T-helper 17 cell (primary cell): ENCODE results near the gene SP100. TPM values are rescaled to one million over a fixed set of nuclear protein-coding genes. Genes with fewer than 3 reads are reported as not detected.
A peak's percentile ranks its signal among the peaks of the same experiment; 100 is the strongest.

Source experiments
- ATAC-seq: fragments of 150-1000 bp; cut with Tn5 transposase; 2 replicates; pipeline ENCODE4 v1.10.0; 2021; ENCODE audit warnings: mild to moderate bottlenecking, moderate library complexity
- DNase-seq, 3 donors: peaks; one replicate each; pipeline versions ENCODE4 v3.0.0 to v3.0.0-alpha.2; 2020 to 2021
- H3K9me3 ChIP-seq: one replicate; pipeline ENCODE4 v1.7.0; 2013; ENCODE audit warnings: low read length, mild to moderate bottlenecking; ENCODE audit not compliant: control insufficient read depth, poor library complexity, severe bottlenecking
- H3K27ac Mint-ChIP-seq: one replicate; pipeline ENCODE4 v1.8.0; 2022; ENCODE audit warnings: mild to moderate bottlenecking, moderate library complexity, mixed read lengths
- H3K27me3 Mint-ChIP-seq: one replicate; pipeline ENCODE4 v1.8.0; 2022; ENCODE audit warnings: mixed read lengths
- H3K36me3 Mint-ChIP-seq: one replicate; pipeline ENCODE4 v1.8.0; 2022; ENCODE audit warnings: low read depth, mixed read lengths
- H3K4me1 Mint-ChIP-seq: one replicate; pipeline ENCODE4 v1.8.0; 2022; ENCODE audit warnings: mild to moderate bottlenecking, mixed read lengths
- H3K4me3 Mint-ChIP-seq: one replicate; pipeline ENCODE4 v1.8.0; 2022; ENCODE audit warnings: mild to moderate bottlenecking, moderate library complexity, mixed read lengths
- total RNA-seq, 4 donors: library from RNA in 2 of 4; stranded (reverse) in 2 of 4; gene quantifications; one replicate each; pipeline ENCODE4 v1.2.3 and lab custom pipeline; 2022 to 2026

SP100 gene
- total RNA-seq, 2 donors from 2014 or later: 220 to 246 TPM

DNA sequence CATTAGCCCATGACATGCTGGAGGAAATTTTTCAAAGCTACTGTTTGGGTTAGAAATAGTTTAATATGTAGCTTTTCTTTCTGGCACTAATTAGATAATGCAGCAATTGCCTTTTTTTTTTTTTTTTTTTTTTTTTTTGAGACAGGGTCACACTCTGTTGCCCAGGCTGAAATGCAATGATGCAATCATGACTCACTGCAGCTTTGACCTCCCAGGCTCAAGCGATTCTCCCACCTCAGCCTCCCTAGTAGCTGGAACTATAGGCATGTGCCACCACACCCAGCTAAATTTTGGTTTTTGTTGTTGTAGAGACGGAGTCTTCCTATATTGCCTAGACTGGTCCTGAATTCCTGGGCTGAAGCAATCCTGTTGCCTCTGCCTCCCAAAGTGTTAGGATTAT, 136.2 kb downstream of the SP100 start:
- no peak overlapping the region for H3K27ac Mint-ChIP-seq
- H3K36me3 Mint-ChIP-seq: peaks cover 4% of the 10 kb centered on the region
- no peaks in the 10 kb centered on the region for H3K27me3 Mint-ChIP-seq
- ATAC-seq (no peak), DNase-seq (no peak)
- H3K4me1 Mint-ChIP-seq: peaks cover 4% of the 10 kb centered on the region
- no peak overlapping the region for H3K4me3 Mint-ChIP-seq
- H3K9me3 ChIP-seq: no peaks in the 10 kb centered on the region

GRCh38 chr2:230557065-230557464, 141.1 kb downstream of the SP100 start:
- H3K4me3 Mint-ChIP-seq: no peak overlapping the region
- ATAC-seq (no peak), DNase-seq (no peak)
- no peak overlapping the region for H3K27ac Mint-ChIP-seq
- peaks cover 4% of the 10 kb centered on the region for H3K36me3 Mint-ChIP-seq
- peaks cover 4% of the 10 kb centered on the region for H3K4me1 Mint-ChIP-seq
- H3K27me3 Mint-ChIP-seq: no peaks in the 10 kb centered on the region
- no peaks in the 10 kb centered on the region for H3K9me3 ChIP-seq

DNA sequence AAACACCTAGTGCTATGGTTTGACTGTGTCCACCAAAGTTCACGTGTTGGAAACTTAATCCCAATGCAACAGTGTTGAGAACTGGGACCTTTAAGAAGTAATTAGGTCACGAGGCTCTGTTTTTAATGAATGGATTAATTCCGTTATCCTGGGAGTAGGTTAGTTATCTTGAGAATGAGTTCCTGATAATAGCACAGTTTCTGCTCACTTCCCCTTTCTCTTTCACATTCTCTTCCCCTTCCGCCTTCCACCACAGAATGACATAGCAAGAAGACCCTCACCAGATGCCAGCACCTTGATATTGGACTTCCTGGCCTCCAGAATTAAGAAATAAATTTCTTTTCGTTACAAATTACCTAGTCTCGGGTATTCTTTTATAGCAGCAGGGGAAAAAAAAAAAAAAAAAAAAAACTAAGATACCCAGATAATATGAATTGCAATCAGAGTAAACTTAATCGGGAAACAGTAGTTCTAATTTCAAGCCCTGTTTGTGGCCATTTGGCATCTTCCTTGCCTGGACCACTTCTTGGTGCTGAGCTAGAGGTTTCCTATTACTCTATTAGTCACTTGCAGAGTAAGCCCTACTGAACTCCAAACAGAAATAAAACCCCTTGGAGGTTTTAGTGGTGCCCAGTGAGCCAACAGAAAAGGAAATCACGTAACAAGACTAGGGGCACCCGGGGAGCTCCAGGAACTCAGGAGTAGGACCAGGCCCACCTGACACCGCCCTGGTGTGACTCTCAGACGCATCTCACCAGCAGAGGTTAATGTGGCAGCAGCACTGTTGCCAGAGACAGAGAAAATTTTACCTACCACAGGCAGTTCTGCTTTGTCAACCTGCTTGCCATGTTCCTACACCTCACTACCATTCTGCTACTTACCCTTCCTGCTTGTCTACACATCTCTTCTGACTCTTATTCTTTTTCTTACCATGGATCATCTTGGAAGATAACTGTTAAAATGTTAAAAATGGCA, 149.1 kb downstream of the SP100 start:
- Mint-ChIP-seq H3K36me3 (no peaks in the 10 kb centered on the region), H3K4me1 (peaks cover 4% of the 10 kb centered on the region), H3K27me3 (no peaks in the 10 kb centered on the region), H3K4me3 (no peak overlapping the region), H3K27ac (peak overlapping the region; percentile 27)
- no peak for DNase-seq
- H3K9me3 ChIP-seq: no peaks in the 10 kb centered on the region
- ATAC-seq: no peak

- no peak overlapping the region for H3K27ac Mint-ChIP-seq
- peaks cover 4% of the 10 kb centered on the region for H3K4me1 Mint-ChIP-seq
- ATAC-seq: no peak
- H3K36me3 Mint-ChIP-seq: no peaks in the 10 kb centered on the region
- H3K4me3 Mint-ChIP-seq: no peak overlapping the region
- H3K27me3 Mint-ChIP-seq: no peaks in the 10 kb centered on the region
- no peak for DNase-seq
- no peaks in the 10 kb centered on the region for H3K9me3 ChIP-seq
These were observed 153.3 kb downstream of the SP100 start for GRCh38 chr2:230569298-230569697.

GRCh38 chr2:230570987-230571386, 155.0 kb downstream of the SP100 start:
- Mint-ChIP-seq H3K27me3 (no peaks in the 10 kb centered on the region), H3K27ac (no peak overlapping the region), H3K4me3 (no peak overlapping the region), H3K36me3 (no peaks in the 10 kb centered on the region), H3K4me1 (no peaks in the 10 kb centered on the region)
- H3K9me3 ChIP-seq: no peaks in the 10 kb centered on the region
- DNase-seq (no peak), ATAC-seq (no peak)

- no peak for DNase-seq
- no peak overlapping the region for H3K4me3 Mint-ChIP-seq
- H3K9me3 ChIP-seq: no peaks in the 10 kb centered on the region
- no peaks in the 10 kb centered on the region for H3K4me1 Mint-ChIP-seq
- H3K27ac Mint-ChIP-seq: no peak overlapping the region
- no peaks in the 10 kb centered on the region for H3K27me3 Mint-ChIP-seq
- ATAC-seq: peak; percentile 47
- no peaks in the 10 kb centered on the region for H3K36me3 Mint-ChIP-seq
These were observed 159.8 kb downstream of the SP100 start for GRCh38 chr2:230575642-230576324.

DNA sequence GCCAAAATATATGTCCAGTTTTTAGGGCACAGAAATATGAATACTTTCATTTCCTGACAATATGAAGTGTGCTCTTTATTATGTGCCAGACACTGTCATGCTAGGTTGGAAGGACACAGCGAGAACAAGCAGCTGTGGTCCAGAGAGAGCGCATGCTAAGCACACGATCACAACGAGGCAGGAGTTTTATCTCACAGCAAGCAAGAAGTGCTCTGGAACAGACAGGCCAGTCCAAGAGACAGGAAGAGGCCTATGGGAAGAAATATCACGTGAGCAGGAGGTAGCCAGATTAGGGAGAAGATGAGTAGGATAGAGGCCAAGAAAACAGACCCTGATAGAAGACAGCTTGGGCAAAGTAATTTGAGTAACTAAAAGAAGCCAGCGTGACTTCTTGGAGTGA, 161.1 kb downstream of the SP100 start:
- H3K9me3 ChIP-seq: no peaks in the 10 kb centered on the region
- no peak overlapping the region for H3K27ac Mint-ChIP-seq
- ATAC-seq: no peak
- H3K27me3 Mint-ChIP-seq: no peaks in the 10 kb centered on the region
- no peaks in the 10 kb centered on the region for H3K36me3 Mint-ChIP-seq
- H3K4me1 Mint-ChIP-seq: no peaks in the 10 kb centered on the region
- no peak overlapping the region for H3K4me3 Mint-ChIP-seq
- DNase-seq: no peak

DNA sequence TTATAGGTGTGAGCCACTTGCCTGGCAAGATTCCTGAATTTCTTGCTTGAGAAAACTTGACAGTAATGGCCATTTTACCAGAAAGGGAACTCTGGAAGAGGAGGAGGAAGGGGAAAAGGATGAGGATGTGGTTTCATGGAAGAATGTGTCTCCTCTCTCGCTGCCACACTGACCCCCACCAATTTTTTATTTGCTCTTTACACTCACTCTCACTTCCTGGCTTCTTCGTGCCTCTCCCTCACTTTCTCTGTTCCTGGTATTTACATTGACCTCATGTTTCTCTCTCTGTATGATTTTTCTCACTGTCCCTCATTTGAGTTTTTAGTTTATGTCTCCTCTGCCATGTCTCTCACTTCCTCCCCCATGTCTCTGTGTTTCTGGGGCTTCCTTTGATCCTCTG, 162.1 kb downstream of the SP100 start:
- ATAC-seq: no peak
- Mint-ChIP-seq H3K36me3 (no peaks in the 10 kb centered on the region), H3K27ac (no peak overlapping the region), H3K4me1 (peaks cover 4% of the 10 kb centered on the region), H3K27me3 (no peaks in the 10 kb centered on the region), H3K4me3 (no peak overlapping the region)
- DNase-seq: no peak
- no peaks in the 10 kb centered on the region for H3K9me3 ChIP-seq

GRCh38 chr2:230582851-230583283, 166.9 kb downstream of the SP100 start:
- Mint-ChIP-seq H3K27ac (no peak overlapping the region), H3K4me1 (peaks cover 4% of the 10 kb centered on the region), H3K36me3 (no peaks in the 10 kb centered on the region), H3K4me3 (no peak overlapping the region), H3K27me3 (no peaks in the 10 kb centered on the region)
- DNase-seq: no peak
- no peaks in the 10 kb centered on the region for H3K9me3 ChIP-seq
- no peak for ATAC-seq

DNA sequence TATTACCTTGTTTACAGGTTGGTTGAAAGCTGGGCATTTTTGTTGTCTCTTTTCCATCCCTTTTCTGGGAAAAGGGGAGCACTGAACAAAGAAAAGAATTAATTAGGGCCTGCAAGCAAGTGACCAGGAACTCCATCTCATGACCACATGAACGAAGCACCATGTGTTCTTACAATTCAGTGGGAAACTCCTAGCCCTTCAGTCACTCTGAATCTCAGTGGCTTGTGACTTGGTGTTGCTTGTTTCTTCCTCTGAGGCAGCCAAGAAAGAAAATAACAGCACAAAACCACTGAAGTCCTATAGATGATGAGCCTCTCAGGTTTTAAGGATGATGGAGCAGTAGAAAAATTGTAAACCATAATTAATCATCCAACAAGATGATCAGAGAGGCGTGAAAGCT, 167.6 kb downstream of the SP100 start:
- Mint-ChIP-seq H3K27ac (no peak overlapping the region), H3K36me3 (no peaks in the 10 kb centered on the region), H3K27me3 (no peaks in the 10 kb centered on the region), H3K4me1 (peaks cover 4% of the 10 kb centered on the region), H3K4me3 (no peak overlapping the region)
- no peaks in the 10 kb centered on the region for H3K9me3 ChIP-seq
- no peak for ATAC-seq
- no peak for DNase-seq

DNA sequence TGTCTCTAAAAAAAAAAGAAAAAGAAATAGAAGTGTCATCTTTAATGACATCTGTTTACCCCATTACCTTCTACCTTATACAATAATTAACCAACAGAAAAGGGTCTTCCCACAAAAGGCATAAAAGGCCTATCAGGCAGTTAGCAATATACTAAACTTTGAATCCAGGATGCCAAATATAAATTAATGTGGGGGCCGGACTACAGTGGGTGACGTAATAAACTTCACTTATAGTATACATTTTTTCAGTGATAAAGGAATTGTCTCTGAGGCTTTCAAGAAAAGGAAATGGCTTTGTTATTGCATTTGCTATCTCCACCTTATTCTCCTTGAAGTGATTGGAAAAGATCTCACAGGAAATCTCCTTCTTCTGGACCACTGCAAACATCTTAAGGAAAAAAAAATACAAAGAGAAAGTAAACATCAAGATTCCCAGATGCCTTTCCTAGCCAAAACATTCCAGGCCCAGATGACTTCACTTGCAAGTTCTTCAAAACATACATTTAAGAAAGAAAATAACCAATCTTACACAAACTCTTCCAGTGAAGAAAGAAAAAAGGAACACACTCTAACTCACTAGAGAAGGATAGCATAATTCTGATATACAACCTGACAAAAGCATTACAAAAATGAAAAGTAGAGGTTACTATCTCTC, 170.5 kb downstream of the SP100 start:
- H3K27ac Mint-ChIP-seq: no peak overlapping the region
- DNase-seq (no peak), ATAC-seq (no peak)
- no peaks in the 10 kb centered on the region for H3K9me3 ChIP-seq
- H3K27me3 Mint-ChIP-seq: no peaks in the 10 kb centered on the region
- H3K4me1 Mint-ChIP-seq: peaks cover 12% of the 10 kb centered on the region
- peaks cover 2% of the 10 kb centered on the region for H3K36me3 Mint-ChIP-seq
- H3K4me3 Mint-ChIP-seq: no peak overlapping the region

DNA sequence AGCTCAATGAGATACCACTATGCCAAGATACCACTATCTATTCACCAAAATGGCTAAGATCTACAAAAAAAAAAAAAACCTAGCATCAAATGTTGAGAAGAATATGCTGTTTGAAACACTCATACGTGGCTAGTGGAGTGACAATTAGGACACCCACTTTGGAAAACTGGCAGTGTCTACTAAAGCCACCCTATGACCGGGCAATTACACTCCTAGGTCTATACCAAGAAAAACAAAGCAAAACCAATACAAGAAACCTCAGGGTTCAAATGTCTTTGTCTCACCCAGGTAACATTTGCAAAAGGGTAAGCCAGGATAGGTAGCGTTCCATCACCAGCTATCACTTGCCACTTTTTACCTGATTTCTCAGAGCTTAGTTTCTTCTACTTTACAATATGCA, 173.0 kb downstream of the SP100 start:
- Mint-ChIP-seq H3K4me1 (peaks cover 16% of the 10 kb centered on the region), H3K36me3 (peaks cover 2% of the 10 kb centered on the region), H3K27me3 (no peaks in the 10 kb centered on the region), H3K4me3 (no peak overlapping the region), H3K27ac (no peak overlapping the region)
- ATAC-seq: no peak
- no peak for DNase-seq
- H3K9me3 ChIP-seq: no peaks in the 10 kb centered on the region

- Mint-ChIP-seq H3K4me1 (peaks cover 18% of the 10 kb centered on the region), H3K27me3 (no peaks in the 10 kb centered on the region), H3K36me3 (peaks cover 2% of the 10 kb centered on the region), H3K27ac (no peak overlapping the region), H3K4me3 (no peak overlapping the region)
- DNase-seq (no peak), ATAC-seq (peak; percentile 61)
- H3K9me3 ChIP-seq: no peaks in the 10 kb centered on the region
These were observed 173.6 kb downstream of the SP100 start for GRCh38 chr2:230589497-230590015.
